KOPT-K1 (cell line): ENCODE data around the gene RMDN3.
A peak's percentile ranks its signal among the peaks of the same experiment; 100 is the strongest.

Experiments
- H3K27ac ChIP-seq: fragments of 200-600 bp; sonication (generic); 2 replicates; pipeline ENCODE4 v1.5.1; 2016; ENCODE audit warnings: antibody characterized with exemption, mild to moderate bottlenecking, low read depth, low read length; ENCODE audit not compliant: poor library complexity, severe bottlenecking
- H3K36me3 ChIP-seq: fragments of 200-600 bp; sonication (generic); 2 replicates; pipeline ENCODE4 v1.5.1; 2017; ENCODE audit warnings: antibody characterized with exemption, mild to moderate bottlenecking, low read length, moderate library complexity; ENCODE audit not compliant: insufficient read depth
- H3K9me3 ChIP-seq: fragments of 200-600 bp; sonication (generic); 2 replicates; pipeline ENCODE4 v1.5.1; 2017; ENCODE audit warnings: antibody characterized with exemption, low read length, mild to moderate bottlenecking; ENCODE audit not compliant: insufficient read depth, poor library complexity, severe bottlenecking

Gene RMDN3

DNA sequence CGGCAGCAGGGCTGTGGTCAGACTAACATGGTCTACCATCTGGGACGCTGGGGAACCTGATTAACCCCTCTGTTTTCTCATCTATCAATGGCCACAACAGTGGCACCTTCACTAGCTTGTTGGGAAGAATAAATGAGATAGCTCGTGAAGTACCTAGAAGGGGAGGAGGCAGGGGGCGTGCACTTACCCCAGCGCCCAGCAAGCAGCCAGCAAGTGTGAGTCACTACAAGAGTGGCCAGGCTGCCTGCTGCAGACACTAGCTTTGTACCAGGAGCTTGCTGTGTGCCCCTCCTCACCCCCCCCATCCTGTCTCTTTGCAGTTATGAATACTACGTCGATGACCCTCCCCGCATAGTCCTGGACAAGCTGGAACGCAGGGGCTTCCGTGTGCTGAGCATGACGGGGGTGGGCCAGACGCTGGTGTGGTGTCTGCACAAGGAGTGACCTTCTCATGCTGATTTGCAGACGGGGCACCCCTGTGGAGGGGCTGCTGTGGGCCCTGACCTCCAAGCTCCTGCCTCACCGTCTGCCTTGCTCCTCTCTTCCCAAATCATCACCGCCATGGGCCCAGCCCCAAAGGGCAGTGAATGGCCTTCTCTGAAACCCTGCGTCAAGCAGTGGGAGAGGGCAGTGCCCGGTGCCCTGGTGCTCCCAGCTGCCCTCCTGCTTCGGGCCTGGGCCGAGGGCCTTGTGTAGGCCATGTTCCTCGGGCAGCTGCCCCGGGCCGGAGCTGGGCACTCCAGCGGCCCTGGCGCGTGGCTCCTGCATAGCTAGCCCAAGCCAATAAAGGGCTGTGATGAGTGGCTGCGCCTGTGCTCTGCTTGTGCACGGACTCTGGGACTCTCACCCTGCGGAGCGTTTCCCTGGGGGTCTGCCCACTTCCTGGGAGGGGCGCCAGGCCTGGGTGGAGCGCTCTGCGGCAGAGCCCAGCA, 12.1 kb upstream of the RMDN3 start:
- H3K36me3 ChIP-seq = peaks cover 13% of the 10 kb centered on the region; the same call in 1 of the 2 replicates
- H3K27ac ChIP-seq = no peak overlapping the region
- H3K9me3 ChIP-seq = no peaks in the 10 kb centered on the region

DNA sequence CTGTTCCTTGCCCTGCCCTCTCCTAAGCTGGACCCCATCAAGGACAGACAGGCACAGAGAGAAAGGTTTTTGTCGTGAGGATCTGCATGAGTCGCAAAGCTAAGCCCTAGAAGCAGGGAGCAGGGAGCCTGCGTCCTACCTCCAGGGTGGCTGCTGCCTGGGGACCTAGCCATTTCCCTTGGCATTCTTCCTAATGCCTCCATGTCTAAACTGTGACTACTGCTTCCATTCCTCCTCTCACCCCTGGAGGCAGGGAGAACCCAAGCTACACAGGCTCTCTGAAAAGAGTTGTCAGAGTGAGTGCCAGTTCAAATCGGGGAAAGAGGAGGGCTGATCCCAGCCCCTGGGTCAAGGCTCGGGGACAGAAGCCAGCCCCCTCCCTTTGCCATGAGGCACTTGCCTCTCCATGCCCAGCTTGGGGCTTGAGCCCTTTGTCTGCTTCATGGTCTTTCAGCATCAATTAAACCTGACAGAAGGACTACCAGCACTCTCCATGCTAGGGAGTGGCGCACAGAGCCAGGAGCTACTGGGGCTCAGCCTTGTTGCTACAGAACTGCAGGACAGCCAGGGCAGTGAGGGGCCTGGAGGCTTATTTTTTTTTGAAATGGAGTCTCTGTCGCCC, 11.3 kb upstream of the RMDN3 start:
- H3K27ac ChIP-seq = peak overlapping the region; percentile 37
- H3K36me3 ChIP-seq = peaks cover 6% of the 10 kb centered on the region; the same call in 1 of the 2 replicates
- no peaks in the 10 kb centered on the region for H3K9me3 ChIP-seq

DNA sequence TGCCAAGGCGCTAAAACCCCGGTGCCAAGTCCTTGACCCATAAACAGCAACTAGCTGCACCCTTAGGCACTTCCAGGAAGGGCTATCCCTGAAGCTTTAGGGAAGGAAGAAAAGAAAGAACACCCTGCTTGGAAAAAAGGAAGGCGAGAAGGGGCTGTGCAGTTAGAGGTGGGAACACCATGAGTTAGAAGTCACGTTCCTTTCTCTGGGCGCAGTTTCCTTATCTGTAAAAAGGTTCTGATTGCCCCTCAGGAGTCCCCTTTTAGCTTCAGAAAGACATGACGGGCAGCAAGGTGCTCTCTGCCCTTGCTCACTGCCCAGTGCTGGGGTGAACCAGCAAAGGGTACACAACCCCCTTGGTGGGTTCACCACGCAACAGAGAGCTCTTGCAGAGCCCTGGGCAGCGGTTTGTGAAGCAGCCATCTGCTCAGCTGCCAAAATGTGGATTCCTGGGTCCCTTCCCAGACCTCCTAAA, 9.6 kb upstream of the RMDN3 start:
- Histone ChIP-seq H3K27ac (peak overlapping the region; percentile 51), H3K36me3 (peaks cover 6% of the 10 kb centered on the region; the same call in 1 of the 2 replicates), H3K9me3 (no peaks in the 10 kb centered on the region)

DNA sequence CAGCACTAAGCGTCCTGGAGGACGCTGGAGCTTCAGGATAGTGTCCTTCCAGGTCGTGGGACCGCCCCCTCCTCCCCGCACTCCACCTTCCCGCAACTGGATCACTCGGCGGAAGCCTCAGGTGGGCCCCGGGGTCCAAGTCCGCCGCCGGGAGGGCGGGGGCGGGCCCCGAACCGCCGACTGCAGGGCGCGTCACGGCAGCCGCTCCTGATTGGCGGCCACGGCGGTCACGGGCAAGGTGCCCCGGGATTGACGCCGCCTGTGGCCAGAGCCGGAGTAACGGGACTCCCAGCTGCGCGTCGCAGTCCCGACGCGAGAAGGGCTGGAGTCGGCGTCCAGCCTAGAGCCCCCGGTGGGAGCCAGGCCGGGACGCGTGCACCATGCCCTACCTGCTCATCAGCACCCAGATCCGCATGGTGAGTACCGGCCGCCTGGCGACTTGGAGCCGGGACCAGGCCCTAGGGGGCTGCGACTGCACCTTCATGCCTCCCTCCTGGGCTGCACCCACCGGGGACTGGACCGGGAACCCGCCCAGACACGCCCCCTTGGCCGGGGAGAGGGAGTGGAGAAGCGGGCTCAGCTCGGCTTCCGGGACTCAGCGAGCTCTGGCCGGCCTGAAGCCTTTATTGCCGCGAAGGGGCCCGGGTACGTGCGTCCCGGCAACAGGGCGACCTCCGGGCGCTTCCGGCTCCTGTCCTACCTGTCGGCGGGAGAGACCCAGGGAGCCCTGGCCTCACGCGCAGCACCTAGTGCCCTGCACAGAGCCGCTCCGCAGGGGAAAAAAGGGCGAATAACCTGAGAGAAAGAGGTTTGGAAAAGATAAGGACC, 9.0 kb upstream of the RMDN3 start, which contains the start of gene GCHFR:
Gene GCHFR (plus strand): TSS at position 268 of the 828 bp plus-strand sequence. CDS start 113 bp downstream, at position 381.
- peak within 1 kb of the TSS; percentile 51 for H3K27ac ChIP-seq
- peaks cover 6% of the 10 kb centered on the region; the same call in 1 of the 2 replicates for H3K36me3 ChIP-seq
- no peaks in the 10 kb centered on the region for H3K9me3 ChIP-seq

DNA sequence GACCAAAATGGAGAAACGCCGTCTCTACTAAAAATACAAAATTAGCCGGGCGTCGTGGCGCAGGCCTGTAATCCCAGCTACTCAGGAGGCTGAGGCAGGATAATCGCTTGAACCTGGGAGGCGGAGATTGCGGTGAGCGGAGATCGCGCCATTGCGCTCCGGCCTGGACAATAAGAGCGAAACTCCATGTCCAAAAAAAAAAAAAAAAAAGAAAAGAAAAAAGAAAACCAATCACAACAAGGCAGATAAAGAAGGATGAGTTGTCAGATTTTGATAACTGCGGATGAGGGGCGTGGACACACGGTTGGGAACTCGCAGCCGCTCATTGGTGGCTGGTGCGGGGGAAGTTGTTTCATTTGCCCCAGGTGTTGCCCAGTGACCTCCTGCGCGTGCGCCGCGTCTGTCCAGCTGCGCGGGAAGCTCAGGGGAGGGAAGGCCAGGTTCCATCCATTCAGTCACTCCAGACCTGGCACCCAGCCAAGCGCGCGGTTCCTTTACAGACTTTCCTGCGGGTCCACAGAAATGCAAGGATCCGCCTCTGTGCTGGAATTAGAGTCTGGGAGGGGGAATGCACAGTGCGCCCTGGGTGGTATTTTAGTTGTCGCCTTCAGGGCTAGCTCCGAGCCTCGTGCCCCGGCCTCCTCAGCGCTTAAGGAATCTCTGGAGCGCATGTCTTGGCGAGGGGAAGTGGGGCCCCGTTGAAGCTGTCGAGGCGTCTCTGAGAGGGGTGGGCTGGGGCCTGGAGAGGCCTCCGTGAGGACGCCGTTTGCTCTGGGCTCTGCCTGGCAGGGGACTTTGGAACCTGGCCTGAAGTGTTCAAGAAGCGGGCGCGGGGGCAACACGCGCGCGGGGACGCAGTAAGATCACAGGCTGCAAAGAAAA, 8.1 kb upstream of the RMDN3 start:
- H3K36me3 ChIP-seq = peaks cover 6% of the 10 kb centered on the region; the same call in 1 of the 2 replicates
- no peaks in the 10 kb centered on the region for H3K9me3 ChIP-seq
- H3K27ac ChIP-seq = peak overlapping the region; percentile 51

DNA sequence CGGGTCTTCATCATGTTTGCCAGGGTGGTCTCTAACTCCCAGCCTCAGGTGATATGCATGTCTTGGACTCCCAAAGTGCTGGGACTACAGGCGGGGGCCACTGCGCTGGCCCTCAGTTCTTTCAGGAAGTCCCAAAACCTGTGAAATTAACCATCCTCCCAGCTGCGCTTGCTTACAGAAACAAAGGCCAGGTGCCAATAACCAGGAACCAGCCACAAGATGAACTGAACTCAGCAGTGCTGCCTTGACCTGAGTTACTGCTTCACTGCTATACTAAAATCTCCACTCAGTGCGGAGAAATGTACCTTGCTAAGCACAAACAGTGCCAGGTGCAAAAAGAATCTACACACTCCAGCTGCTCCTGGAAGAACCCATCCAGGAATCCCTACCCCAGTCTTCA, 4.9 kb upstream of the RMDN3 start:
- no peaks in the 10 kb centered on the region for H3K9me3 ChIP-seq
- no peaks in the 10 kb centered on the region for H3K36me3 ChIP-seq
- H3K27ac ChIP-seq = no peak overlapping the region

DNA sequence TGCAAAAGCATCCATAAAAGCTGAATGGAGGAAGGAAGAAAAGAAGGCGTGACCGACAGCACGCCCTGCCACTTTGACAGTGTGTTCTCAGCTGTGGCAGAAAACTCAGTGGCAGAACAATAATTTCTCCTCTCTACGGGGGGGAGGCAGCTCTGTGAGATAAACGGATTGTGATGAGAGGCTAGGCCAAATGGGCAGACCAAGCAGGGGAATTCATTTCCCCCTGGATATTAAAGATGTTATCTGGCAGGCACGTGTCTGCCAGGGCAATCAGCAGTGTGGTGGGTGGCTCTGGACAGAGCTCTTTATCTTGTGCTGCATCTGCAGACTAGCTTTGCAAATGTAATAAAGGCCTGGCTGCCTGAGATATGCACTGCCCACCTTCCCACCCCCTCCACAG, 1.9 kb upstream of the RMDN3 start:
- H3K27ac ChIP-seq = no peak overlapping the region
- no peaks in the 10 kb centered on the region for H3K9me3 ChIP-seq

DNA sequence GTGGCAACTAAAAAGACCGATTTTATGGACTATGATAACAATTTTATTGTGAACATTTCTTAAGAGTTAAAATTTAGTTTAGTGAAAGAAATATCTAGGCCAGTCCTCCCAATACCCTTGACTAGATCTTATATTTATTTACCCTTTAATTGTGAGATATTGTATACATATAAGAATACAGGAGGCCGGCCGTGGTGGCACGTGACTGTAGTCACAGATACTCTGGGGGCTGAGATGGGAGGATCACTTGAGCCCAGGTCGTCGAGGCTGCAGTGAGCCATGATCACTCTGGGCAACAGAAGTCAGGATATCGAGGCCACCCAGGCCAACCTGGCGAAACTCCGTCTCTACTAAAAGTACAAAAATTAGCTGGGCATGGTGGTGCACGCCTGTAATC, 756 bp upstream of the RMDN3 start:
- no peaks in the 10 kb centered on the region for H3K9me3 ChIP-seq
- H3K27ac ChIP-seq = peak overlapping the region; percentile 96
- peaks cover 23% of the 10 kb centered on the region for H3K36me3 ChIP-seq

More for the DNA sequence above, 1.9 kb upstream of the RMDN3 start:
- H3K36me3 ChIP-seq = peaks cover 12% of the 10 kb centered on the region

DNA sequence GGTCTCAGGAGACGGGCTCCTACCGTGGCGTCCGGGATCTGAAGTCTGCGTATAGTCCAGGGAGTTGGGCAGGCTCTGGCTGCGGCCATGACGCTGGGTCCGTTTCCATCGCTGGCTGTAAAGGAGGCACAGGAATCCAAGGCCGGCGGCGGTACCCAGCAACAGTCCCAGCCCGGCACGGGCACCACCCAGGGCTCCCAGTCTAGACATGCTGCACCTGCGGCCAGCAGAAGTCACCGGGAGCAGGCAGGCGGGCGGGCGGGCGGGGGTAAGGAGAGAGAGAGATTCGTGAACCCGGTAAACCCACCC, 526 bp downstream of the RMDN3 start:
- Histone ChIP-seq H3K9me3 (no peaks in the 10 kb centered on the region), H3K27ac (peak overlapping the region; percentile 96), H3K36me3 (peaks cover 35% of the 10 kb centered on the region)

DNA sequence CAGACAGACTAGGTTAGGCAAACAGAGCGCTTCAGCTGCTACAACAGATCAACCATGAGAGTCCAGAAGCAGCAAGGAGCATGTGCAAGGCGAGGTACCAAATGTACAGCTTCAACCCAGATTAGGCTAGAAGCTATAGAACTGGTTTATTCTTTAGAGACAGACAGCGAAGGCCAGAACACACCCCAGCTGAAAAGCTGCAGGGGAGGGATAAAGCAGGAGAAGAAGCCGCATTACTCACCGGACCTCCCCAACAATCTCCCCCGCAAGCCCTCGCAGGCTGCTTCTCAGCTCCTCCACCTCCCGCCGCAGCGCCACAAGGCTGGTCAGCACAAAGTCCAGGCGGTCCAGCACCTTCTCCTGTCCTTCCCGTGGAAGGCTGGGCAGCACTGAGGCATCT, 3.3 kb downstream of the RMDN3 start:
- Histone ChIP-seq H3K9me3 (no peaks in the 10 kb centered on the region), H3K36me3 (peaks cover 60% of the 10 kb centered on the region), H3K27ac (peak overlapping the region; percentile 96)

DNA sequence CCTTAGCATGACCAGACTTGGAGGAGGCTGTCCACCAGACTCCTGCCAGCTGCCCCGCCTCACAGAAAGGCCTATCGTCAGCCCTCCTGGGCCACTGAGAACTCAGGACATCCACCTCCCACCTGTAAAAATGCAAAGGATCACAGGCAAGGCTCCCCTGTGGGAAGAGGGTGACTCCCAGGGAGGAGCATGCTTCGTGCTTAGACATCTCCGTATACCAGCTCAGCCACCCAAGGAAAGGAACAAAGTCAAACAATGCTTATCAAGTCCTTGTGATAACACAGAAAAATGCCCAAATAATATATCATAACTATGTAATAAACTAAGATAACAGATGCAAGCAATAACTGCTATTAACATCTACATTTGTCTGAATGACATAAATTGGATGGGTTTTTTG, 4.2 kb downstream of the RMDN3 start:
- Histone ChIP-seq H3K27ac (no peak overlapping the region), H3K9me3 (no peaks in the 10 kb centered on the region), H3K36me3 (peaks cover 63% of the 10 kb centered on the region)

DNA sequence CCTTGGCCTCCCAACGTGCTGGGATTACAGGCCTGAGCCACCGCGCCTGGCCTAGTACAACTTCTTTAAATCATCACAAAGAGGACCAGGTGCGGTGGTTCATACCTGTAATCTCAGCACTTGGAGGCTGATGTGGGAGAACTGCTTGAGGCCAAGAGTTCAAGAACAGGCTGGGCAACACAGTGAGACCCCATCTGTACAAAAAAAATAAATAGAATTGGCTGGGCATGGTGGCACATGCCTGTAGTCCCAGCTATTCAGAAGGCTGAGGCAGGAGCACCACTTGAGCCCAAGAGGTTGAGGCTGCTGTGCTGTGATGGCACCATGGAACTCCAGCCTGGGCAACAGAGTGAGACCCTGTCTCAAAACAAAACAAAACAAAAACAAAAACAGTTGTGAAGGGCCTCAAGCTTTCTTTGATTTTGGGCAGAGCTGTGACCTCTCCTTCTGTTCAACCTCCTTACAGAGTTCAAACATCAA, 5.9 kb downstream of the RMDN3 start:
- H3K9me3 ChIP-seq = no peaks in the 10 kb centered on the region
- peaks cover 80% of the 10 kb centered on the region for H3K36me3 ChIP-seq
- H3K27ac ChIP-seq = no peak overlapping the region

DNA sequence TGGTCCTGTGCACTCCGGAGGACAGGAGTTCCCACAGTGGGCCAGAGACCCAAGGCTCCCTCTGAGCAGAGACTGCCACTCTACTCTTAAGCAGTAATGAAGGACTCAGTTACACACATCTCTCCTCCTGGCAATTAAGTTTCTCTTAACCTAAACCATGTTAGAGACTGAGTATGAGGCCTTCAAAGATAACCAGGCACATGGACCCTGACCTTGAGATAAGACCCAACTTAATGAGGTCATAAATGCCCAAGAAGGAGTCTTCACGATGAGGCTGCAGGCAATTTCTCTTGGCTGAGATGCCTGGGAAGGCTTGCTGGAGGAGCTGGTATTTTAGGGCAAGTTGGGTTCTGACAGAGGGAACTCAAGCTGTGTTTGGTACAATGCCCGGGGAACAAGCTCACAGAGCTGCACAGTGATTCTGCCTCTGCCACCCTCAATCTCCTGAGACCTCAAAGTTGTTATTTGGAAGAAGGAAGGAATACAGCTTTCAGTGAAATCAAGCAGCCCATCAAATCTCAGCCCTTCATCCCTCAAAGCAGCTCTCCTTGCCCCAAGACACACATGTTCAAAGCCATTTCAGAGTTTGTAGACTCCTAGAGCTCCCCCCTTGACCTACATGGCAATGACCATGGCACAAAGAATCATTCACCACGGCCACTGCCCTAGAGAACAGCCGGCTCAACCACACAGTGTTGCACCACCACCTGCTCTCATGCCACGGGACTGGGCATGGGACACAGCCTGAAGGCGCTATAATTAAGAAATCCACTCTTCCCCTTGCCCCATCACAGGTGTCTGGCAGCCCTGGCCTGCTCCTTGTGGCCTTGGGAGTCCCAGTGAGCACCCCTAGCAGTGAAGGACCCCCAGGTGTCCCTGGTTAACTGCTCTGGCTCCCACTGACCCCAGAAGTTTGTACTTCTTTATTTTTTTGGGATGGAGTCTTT, 7.1 kb downstream of the RMDN3 start:
- Histone ChIP-seq H3K27ac (peak overlapping the region; percentile 20), H3K9me3 (no peaks in the 10 kb centered on the region), H3K36me3 (peaks cover 83% of the 10 kb centered on the region)
